ENCODE data around the gene KAZN.
A peak's percentile ranks its signal among the peaks of the same experiment; 100 is the strongest.

GRCh38 chr1:14598498-14599182 is at the start of gene KAZN:
- TF ChIP-seq EZH2 (IDR thresholded peaks at IDR 0.05; ENCODE audit: borderline replicate concordance, insufficient read depth, low read length, poor library complexity, severe bottlenecking) (no peak), POLR2AphosphoS5 (IDR thresholded peaks at IDR 0.05) (peak; percentile 59), TAF1 (IDR thresholded peaks at IDR 0.05; ENCODE audit: low read depth) (peak; percentile 97)
- TF ChIP-seq, protein P1, sequence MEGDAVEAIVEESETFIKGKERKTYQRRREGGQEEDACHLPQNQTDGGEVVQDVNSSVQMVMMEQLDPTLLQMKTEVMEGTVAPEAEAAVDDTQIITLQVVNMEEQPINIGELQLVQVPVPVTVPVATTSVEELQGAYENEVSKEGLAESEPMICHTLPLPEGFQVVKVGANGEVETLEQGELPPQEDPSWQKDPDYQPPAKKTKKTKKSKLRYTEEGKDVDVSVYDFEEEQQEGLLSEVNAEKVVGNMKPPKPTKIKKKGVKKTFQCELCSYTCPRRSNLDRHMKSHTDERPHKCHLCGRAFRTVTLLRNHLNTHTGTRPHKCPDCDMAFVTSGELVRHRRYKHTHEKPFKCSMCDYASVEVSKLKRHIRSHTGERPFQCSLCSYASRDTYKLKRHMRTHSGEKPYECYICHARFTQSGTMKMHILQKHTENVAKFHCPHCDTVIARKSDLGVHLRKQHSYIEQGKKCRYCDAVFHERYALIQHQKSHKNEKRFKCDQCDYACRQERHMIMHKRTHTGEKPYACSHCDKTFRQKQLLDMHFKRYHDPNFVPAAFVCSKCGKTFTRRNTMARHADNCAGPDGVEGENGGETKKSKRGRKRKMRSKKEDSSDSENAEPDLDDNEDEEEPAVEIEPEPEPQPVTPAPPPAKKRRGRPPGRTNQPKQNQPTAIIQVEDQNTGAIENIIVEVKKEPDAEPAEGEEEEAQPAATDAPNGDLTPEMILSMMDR (IDR thresholded peaks at IDR 0.05; ENCODE audit: poor library complexity, severe bottlenecking): peak; percentile 53
- TF ChIP-seq, protein P2, sequence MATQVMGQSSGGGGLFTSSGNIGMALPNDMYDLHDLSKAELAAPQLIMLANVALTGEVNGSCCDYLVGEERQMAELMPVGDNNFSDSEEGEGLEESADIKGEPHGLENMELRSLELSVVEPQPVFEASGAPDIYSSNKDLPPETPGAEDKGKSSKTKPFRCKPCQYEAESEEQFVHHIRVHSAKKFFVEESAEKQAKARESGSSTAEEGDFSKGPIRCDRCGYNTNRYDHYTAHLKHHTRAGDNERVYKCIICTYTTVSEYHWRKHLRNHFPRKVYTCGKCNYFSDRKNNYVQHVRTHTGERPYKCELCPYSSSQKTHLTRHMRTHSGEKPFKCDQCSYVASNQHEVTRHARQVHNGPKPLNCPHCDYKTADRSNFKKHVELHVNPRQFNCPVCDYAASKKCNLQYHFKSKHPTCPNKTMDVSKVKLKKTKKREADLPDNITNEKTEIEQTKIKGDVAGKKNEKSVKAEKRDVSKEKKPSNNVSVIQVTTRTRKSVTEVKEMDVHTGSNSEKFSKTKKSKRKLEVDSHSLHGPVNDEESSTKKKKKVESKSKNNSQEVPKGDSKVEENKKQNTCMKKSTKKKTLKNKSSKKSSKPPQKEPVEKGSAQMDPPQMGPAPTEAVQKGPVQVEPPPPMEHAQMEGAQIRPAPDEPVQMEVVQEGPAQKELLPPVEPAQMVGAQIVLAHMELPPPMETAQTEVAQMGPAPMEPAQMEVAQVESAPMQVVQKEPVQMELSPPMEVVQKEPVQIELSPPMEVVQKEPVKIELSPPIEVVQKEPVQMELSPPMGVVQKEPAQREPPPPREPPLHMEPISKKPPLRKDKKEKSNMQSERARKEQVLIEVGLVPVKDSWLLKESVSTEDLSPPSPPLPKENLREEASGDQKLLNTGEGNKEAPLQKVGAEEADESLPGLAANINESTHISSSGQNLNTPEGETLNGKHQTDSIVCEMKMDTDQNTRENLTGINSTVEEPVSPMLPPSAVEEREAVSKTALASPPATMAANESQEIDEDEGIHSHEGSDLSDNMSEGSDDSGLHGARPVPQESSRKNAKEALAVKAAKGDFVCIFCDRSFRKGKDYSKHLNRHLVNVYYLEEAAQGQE (IDR thresholded peaks at IDR 0.05; ENCODE audit: borderline replicate concordance): peak; percentile 83
